ENCODE results near the gene MPHOSPH6. TPM values are rescaled to one million over a fixed set of nuclear protein-coding genes. Genes with fewer than 3 reads are reported as not detected.
"Not testable (repeated sequence)": the region's sequence is repeated elsewhere in the genome, so short reads cannot be mapped to it uniquely, and the experiment has no call there.

MPHOSPH6 gene
- total and polyA plus RNA-seq, 12 donors: 12.7 to 85.3 (median 23.8) TPM

- Histone ChIP-seq H3K27ac (no peak overlapping the region), H3K4me1 (replicated peaks in 1 of 2) (peaks cover 0 to 4% of the 10 kb centered on the region in 2 donors), H3K4me3 (no peak overlapping the region), H3K36me3 (replicated peaks in 1 of 2) (peaks cover 0 to 9% of the 10 kb centered on the region in 2 donors), H3K9me3 (replicated peaks in 1 of 3) (no peaks in the 10 kb centered on the region), H3K27me3 (no peaks in the 10 kb centered on the region)
- TF ChIP-seq CTCF (IDR thresholded peaks at IDR 0.05) (no peak), POLR2A (IDR thresholded peaks at IDR 0.05) (no peak)
- no peak for DNase-seq
- intact Hi-C loops (cut with DNase I): no loop called here
- 94 to 99% (median 97%) methylated on average over 5 of the region's 5 CpGs for WGBS, 4 donors
These were observed 22.5 kb downstream of the MPHOSPH6 start for GRCh38 chr16:82147546-82147945.

- no peaks in the 10 kb centered on the region for H3K9me3 ChIP-seq (replicated peaks in 1 of 3)
- H3K4me3 ChIP-seq: no peak overlapping the region
- H3K27me3 ChIP-seq: no peaks in the 10 kb centered on the region
- no peak for DNase-seq
- intact Hi-C loops (cut with DNase I): no loop called here
- TF ChIP-seq CTCF (IDR thresholded peaks at IDR 0.05) (no peak), POLR2A (IDR thresholded peaks at IDR 0.05) (no peak)
- peaks cover 0 to 9% of the 10 kb centered on the region in 2 donors for H3K36me3 ChIP-seq (replicated peaks in 1 of 2)
- H3K27ac ChIP-seq: no peak overlapping the region
- H3K4me1 ChIP-seq (replicated peaks in 1 of 2): no peaks in the 10 kb centered on the region
- 81 to 95% (median 90%) methylated on average over 5 of the region's 5 CpGs for WGBS, 4 donors
These were observed 23.1 kb downstream of the MPHOSPH6 start for GRCh38 chr16:82146957-82147356.

GRCh38 chr16:82146556-82146955 lies 23.5 kb downstream of the MPHOSPH6 start:
- no peaks in the 10 kb centered on the region for H3K9me3 ChIP-seq (replicated peaks in 1 of 3)
- no peaks in the 10 kb centered on the region for H3K27me3 ChIP-seq
- DNase-seq: no peak
- whole genome bisulfite sequencing, 4 donors: 59 to 92% (median 73%) methylated on average over 3 of the region's 3 CpGs
- no peak overlapping the region for H3K27ac ChIP-seq
- no peaks in the 10 kb centered on the region for H3K4me1 ChIP-seq (replicated peaks in 1 of 2)
- no peak for TF ChIP-seq POLR2A (IDR thresholded peaks at IDR 0.05)
- TF ChIP-seq CTCF (IDR thresholded peaks at IDR 0.05): no peak
- H3K36me3 ChIP-seq (replicated peaks in 1 of 2): peaks cover 0 to 9% of the 10 kb centered on the region in 2 donors
- H3K4me3 ChIP-seq: no peak overlapping the region
- intact Hi-C loops (cut with DNase I): no loop called here

GRCh38 chr16:82139286-82139571 lies 30.8 kb downstream of the MPHOSPH6 start:
- H3K36me3 ChIP-seq (replicated peaks in 1 of 2); H3K4me1 ChIP-seq (replicated peaks in 1 of 2); H3K27ac ChIP-seq; DNase-seq; intact Hi-C loops (cut with DNase I); H3K9me3 ChIP-seq (replicated peaks in 1 of 3); H3K4me3 ChIP-seq; H3K27me3 ChIP-seq: not testable (repeated sequence)
- WGBS, 4 donors: 86 to 92% (median 90%) methylated on average over 17 to 19 of the region's 19 CpGs

- intact Hi-C loops (cut with DNase I): no loop called here
These were observed 31.3 kb downstream of the MPHOSPH6 start for GRCh38 chr16:82138478-82139285.

More at GRCh38 chr16:82138478-82139285, 31.3 kb downstream of the MPHOSPH6 start:
- H3K27me3 ChIP-seq: no peaks in the 10 kb centered on the region
- no peaks in the 10 kb centered on the region for H3K36me3 ChIP-seq (replicated peaks in 1 of 2)
- H3K4me1 ChIP-seq (replicated peaks in 1 of 2): no peaks in the 10 kb centered on the region
- no peaks in the 10 kb centered on the region for H3K9me3 ChIP-seq (replicated peaks in 1 of 3)
- H3K4me3 ChIP-seq: no peak overlapping the region
- TF ChIP-seq POLR2A (IDR thresholded peaks at IDR 0.05) (no peak), CTCF (IDR thresholded peaks at IDR 0.05) (no peak)
- 92 to 96% (median 94%) methylated on average over 15 of the region's 15 CpGs for WGBS, 4 donors
- no peak for DNase-seq
- H3K27ac ChIP-seq: no peak overlapping the region
